GM19023 (cell line): ENCODE data around the gene CNOT1.
"Not testable (repeated sequence)": the region's sequence is repeated elsewhere in the genome, so short reads cannot be mapped to it uniquely, and the experiment has no call there.

Experiments used
- ATAC-seq: cut with Tn5 transposase; IDR thresholded peaks from one replicate; pipeline ENCODE4 v1.9.1; 2021; ENCODE audit warnings: mild to moderate bottlenecking, moderate library complexity; ENCODE audit not compliant: unreplicated experiment

CNOT1 gene

DNA sequence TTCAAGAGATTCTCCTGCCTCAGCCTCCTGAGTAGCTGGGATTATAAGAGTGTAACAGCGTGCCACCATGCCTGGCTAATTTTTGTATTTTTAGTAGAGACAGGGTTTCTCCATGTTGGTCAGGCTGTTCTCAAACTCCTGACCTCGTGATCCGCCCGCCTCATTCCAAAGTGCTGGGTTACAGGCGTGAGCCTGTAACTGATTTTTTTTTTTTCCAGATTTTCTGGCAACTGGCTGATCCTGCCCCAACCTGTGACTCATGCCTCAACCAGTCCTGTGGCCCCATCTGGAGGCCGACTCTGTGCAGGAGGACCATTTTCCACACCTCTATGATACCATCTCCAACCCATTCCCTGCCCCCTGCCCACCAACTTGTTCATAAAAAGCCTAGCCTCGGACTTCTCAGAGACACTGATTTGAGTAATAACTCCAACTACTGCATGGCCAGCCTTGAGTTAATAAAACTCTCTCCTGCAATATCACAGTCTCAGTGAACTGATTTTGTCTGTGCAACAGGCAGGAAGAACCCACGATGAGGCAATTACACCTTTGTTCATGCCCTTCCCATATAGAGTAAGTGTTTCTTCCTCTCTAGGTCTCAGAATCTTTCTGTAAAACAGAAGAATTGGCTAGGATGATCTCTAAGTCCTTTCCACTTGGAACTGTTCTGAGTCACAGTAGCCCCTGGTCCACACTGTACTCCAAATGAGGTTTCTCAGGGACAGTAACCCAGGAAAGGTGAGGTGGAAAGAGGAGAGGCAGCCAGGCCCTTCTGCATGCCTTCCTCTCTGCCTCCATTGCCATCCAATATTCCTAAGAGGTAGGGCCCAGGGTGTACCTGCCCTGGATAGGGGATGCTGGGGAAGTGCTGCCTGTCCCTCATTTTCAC lies 8.8 kb upstream of the CNOT1 start:
- no peak for ATAC-seq

DNA sequence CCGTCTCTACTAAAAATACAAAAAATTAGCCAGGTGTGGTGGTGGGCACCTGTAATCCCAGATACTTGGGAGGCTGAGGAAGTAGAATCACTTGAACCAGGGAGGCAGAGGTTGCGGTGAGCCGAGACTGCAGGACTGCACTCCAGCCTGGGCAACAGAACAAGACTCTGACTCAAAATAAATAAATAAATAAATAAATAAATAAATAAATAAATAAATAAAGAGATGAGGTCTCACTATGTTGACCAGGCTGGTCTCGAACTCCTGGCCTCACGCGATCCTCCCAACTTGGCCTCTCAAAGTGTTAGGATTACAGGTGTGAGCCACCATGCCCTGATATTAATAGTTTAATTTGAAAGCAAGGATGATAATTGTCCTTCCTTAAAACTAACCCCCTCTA lies 7.4 kb upstream of the CNOT1 start:
- not testable (repeated sequence) for ATAC-seq

DNA sequence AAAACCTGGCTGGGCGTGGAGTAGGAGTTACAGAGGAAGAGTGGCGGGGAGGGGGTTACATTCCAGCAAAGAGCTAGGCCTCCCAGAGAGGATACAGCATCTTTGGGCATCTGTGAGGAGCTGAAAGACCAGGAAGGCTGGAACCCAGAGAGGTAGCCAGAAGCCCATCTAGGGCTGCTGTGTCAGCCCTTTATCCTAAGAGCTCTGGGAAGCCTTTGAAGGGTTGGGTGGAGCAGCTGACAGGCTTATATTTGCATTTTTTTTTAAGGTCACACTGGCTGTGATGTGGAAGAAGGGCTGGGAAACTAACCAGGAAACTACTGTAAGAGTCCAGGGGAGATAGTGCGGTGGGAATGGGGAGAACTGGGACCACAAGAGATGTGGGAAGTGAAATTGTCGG lies 6.8 kb upstream of the CNOT1 start:
- ATAC-seq = no peak

DNA sequence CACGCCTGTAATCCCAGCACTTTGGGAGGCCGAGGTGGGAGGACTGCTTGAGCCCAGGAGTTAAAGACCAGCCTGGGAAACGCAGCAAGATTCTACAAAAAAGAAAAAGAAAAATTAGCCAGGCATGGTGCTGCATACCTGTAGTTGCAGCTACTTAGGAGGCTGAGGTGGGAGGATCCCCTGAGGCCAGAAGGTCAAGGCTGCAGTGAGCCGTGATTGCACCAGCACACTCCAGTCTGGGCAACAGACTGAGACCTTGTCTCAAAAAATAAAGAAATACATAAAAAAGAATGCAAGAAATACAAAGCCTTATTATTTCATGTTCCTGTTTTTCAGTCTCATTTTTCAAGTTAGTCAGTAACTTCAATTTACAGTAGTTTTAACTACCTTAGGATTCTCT lies 5.9 kb upstream of the CNOT1 start:
- no peak for ATAC-seq

DNA sequence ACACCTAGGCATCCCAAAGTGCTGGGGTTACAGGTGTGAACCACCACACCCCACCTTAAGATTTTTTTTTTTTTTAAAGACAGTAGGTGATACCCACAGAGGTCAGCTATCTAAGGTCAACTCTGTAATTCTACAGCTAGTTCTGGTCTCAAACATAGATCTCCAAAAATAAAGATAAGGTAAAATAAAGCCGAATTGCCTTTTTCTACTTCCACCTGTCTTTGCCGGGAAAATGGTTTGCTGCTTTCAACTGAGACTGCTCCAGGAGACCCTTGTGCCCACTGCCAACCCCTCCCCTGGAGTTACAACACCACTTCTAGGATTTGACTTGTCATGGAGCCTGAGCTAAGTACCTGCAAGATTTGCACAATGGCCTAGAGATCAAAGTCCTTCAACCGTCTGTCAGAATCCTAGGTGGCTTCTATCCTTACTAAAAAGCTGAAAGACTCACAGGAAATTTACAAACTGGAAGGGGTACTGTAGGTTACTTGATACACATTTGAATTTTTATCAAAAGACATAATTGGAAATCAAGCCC lies 4.7 kb upstream of the CNOT1 start:
- ATAC-seq = no peak

DNA sequence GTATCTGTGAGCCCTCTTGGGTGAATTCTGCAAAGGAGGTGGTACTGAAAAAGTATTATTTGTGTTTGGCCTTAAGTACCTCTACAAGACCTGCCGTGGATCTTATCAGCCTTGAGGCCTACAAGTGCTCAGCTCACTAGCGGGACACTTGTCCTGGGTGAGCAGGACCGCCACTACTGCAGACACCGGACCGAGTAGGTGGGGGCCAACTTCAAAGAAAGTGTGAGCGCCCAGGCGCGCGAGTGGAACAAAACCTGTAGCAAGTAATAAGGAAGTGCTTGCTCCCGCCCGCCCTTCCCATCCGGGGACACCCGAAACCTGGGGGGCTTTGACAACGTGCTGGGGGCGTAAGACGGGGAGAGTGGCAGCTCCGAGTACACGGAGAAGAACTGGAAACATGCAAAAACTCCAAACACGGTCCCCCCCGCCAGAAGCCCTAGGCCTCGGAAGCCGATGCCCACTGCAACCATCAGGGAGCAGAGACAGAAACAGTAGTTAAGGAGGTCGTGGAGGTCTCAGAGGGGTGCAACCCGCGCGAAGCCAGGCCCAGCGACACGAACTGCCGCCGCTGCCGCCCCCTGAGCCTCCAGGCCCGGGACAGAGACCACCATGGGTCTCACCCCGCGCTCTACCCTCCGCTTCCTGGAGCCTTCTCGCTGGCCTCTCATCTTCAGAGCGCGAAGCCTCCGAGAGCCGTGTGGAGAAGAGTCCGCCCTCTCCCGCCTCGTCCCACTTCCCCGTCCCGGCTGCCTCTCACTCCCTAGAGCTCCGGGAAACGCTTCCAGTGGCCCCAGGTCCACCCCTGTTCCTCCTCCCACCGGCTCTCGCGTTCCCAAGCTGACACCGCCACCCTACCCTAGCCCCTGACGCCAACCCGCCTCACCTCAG lies 537 bp downstream of the CNOT1 start:
- ATAC-seq = peak; percentile 3

DNA sequence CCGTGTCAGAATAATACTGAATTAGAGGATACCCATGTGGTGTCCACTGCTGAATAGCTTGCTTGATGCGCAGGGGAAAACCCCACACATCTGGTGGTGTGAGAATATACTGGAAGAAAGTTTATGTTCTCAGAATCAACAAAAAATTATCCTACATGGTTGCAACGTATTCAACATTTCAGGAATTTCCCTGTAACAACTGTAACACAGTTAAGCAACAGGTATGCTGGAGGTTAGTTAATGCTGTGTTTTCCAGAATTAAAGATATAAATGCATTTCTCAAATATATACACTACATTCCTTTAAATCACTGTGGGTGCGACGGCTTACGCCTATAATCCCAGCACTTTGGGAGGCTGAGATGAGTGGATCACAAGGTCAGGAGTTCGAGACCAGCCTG lies 5.4 kb downstream of the CNOT1 start:
- no peak for ATAC-seq

DNA sequence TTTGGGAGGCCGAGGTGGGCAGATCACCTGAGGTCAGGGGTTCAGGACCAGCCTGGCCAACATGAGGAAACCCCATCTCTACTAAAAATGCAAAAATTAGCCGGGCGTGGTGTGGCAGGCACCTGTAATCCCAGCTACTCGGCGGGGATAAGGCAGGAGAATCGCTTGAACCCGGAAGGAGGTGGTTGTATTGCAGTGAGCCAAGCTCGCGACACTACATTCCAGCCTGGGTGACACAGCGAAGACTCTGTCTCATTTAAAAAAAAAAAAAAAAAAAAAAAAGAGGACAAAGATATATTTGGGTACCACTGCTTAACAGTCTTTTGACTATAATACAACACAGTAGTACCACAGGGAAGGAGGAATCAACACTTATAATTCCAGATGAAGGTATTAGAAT lies 9.2 kb downstream of the CNOT1 start:
- no peak for ATAC-seq

DNA sequence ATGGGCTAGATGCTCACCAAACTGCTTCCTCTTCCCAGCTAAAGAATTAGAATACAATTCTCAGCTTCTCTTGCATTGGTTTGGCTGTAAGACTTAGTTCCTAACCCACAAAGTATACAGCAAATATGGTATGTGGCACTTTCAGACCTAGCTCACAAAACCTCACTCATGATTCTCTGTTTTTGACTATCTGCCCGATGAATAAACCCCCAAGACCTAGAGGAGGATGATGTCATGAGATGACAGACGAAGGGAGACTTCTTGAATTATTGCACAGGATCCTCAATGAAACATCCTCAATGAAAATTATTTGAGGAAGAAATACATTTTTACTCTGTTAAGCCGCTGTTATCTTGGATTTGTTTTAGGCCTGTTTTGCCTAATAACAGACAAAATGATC lies 14.3 kb downstream of the CNOT1 start:
- ATAC-seq = no peak

DNA sequence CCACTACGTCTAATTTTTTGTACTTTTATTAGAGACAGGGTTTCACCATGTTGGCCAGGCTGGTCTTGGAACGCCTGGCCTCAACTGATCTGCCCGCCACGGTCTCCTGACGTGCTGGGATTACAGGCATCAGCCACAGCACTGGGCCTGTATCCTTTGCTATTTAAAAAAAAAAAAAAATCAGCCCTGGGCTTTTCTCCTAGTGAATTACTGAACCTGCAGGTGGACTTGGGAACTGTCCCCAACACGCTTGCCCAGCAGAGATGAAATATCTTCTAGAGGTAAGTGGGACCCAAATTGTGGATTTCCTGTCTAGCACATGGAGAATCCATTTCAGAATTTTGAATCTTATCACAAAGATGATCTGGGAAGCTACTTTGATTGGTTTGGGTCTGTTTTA lies 14.8 kb downstream of the CNOT1 start:
- ATAC-seq = no peak

DNA sequence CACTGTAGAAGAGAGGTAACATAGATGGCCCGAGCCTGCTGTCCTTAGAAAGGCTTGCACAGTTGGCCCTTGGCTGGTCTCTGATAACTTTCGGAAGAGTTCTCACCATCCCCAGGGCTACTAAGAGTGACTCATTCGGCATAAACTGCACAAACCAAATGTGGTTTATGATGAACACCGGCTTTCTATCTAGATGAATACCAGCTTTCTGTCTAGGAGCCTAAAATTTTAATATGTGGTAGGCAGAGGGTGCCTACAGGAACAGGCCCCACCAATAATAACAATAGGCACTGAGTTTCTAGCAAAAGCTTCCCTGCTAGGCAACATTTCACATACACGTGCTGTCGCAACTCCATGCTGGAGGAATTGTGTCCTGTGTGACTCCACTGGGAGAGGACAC lies 15.4 kb downstream of the CNOT1 start:
- ATAC-seq = no peak

DNA sequence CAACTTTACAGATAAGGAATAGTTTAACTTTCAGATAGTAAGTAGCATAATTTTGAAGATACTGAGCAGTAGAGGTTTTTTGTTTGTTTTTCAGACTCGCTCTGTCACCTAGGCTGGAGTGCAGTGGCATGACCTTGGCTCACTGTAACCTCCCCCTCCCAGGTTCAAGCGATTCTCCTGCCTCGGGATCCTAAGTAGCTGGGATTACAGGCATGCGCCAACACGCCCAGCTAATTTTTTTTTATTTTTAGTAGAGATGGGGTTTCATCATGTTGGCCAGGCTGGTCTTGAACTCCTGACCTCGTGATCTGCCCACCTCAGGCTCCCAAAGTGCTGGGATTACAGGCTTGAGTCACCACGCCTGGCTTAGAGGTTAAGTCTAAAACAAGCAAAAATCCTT lies 16.7 kb downstream of the CNOT1 start:
- ATAC-seq = not testable (repeated sequence)

DNA sequence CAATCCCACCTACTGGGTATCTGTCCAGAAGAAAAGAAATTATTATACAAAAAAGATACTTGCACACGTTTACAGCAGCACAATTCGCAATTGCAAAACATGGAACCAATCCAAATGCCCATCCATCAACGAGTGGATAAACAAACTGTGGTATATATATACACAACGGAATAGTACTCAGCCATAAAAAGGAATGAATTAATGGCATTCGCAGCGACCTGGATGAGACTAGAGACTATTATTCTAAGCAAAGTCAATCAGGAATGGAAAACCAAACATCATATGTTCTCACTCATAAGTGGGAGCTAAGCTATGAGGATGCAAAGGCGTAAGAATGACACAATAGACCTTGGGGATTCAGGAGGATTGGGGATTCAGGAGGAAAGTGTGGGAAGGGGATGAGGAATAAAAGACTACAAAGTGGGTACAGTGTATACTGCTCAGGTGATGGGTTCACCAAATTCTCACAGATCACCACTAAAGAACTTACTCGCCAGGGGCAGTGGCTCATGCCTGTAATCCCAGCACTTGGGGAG lies 21.0 kb downstream of the CNOT1 start:
- ATAC-seq = no peak

DNA sequence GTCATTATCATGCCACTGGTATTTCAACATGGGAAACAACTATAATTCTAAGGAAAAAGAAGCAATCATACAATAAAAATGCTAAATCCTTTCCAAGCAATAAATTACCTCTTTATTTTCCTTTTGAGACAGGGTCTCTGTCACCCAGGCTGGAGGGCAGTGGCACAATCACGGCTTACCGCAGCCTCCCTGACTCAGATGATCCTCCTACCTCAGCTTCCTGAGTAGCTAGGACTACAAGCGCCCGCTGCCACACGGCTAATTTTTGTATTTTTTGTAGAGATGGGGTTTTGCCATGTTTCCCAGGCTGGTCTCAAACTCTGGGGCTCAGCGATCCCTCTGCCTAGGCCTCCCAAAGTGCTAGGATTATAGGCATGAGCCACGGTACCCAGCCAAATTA lies 24.1 kb downstream of the CNOT1 start:
- ATAC-seq = no peak

DNA sequence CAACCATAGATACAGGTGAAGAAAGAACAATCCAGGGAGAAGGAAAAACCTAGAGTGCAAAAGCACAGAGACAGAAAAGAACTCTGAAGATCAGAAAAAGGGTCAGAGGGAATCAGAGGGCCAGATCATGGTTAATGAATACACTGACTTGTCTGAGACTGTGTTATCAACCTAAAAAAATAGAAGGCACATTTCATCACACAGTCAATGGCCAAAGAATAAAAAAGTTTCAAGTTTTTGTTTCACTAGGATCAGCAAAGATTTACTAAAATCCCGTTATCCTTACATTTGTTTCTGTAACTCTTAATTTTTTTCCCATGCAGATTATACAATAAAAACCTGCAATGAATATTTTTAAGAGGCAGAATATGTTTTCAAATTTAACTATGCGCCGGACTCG lies 38.5 kb downstream of the CNOT1 start:
- no peak for ATAC-seq

DNA sequence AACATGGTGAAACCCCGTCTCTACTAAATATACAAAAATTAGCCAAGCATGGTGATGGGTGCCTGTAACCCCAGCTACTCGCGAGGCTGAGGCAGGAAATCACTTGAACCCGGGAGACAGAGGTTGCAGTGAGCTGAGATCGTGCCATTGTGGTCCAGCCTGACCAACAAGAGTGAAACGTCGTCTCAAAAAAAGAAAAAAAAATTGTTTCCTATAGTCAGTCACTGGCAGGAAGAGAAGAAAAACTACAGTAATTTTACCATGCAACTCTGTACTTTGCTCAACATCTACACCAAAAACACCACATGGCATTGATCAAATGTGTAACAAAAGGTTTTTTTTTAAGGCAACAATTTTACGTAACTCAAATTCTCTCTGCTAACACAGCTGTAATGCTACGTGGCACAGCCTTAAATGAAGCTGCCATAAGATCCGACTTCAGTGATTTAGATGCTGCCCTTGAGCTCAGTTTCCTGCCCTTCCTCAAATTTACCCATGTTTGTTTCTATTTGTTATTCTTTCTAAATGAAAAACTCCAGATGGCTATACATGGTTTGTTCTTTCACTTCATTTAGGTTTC lies 40.2 kb downstream of the CNOT1 start:
- ATAC-seq = no peak

DNA sequence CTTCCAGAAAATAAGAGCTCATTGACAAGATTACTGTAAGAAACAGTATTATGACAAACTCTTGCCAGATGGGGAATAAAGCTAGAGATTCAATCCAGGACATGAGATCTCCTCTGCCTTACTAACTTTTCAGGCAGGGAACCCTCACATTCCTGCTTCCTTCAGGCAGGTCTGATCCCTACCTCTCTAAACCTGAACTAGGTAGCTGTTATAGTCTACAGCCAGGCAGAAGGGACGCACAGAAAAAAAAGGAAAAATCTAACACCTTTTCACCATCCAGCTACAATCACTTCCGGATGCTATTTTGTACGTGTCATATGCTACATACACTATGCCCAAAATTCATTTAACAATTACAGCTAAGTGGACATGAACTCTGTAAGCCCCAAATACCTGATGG lies 41.2 kb downstream of the CNOT1 start:
- no peak for ATAC-seq

DNA sequence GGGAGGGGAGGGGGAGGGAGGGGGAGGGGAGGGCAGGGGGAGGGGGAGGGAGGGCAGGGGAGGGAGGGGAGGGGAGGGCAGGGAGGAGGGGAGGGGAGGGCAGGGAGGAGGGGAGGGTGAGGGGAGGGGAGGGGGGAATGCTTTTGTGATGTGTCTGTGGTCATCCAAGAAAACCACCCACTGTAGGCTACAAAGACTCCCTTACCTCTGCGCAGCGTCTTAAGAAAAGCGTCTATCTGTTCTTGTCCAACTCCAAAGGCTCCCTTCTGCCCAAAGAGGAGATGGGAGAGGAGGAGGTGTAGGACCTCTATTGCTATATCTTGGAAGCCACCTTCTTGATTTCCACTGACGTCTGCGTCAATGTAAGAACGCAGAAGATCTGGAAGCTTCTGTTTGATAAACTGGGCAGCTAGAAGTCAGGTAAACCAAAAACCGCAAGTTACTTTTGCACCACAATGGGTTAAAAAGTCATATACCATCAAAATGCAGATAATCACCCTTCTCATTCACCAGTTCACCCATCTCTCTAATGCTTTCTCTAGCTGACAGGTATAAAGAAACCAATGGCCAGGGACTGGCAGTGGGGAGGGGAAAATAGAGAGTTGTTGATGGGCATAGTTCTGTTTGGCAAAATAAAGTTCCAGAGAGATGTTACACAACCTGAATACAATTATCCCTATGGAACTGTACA lies 43.1 kb downstream of the CNOT1 start:
- ATAC-seq = no peak

DNA sequence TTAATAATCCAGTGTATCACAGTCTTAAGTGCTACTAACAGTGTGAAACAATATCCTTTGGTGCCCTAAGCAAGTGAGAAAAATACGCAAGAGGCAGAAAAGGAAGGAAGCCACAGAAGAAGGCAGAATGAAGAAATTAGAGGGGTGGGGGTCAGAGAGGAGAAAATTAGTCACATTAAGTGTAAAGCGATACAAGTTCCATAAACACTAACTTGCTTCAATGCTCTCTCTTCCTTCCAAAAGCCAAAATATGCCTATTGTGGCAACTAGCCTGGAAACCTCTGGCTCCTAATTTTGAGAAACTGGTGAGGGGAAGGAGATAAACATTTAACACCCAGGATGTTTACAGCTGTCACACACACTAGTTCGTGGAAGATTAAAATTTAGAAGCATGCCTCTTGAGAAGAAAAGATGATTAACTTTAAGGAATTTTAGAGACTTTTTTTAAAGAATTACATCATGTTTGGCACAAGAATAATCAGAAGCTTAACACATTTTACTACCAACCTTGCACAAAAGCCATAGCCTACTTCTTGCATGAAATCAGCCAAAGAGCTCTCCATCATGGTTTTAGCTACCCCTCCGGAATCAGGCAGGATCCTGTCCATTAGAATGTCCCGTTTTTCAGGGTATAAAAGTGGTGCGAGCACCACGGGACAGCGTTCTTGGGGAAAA lies 44.7 kb downstream of the CNOT1 start:
- no peak for ATAC-seq
